ENCODE results near the gene PBX4. TPM values are rescaled to one million over a fixed set of nuclear protein-coding genes. Genes with fewer than 3 reads are reported as not detected.

The PBX4 gene
- total and polyA plus RNA-seq, 10 of the 15 experiments (the other 5 are each of a cell fraction or from before 2014, with no cell fraction given): 0.18 to 17.3 (median 4.2) TPM

DNA sequence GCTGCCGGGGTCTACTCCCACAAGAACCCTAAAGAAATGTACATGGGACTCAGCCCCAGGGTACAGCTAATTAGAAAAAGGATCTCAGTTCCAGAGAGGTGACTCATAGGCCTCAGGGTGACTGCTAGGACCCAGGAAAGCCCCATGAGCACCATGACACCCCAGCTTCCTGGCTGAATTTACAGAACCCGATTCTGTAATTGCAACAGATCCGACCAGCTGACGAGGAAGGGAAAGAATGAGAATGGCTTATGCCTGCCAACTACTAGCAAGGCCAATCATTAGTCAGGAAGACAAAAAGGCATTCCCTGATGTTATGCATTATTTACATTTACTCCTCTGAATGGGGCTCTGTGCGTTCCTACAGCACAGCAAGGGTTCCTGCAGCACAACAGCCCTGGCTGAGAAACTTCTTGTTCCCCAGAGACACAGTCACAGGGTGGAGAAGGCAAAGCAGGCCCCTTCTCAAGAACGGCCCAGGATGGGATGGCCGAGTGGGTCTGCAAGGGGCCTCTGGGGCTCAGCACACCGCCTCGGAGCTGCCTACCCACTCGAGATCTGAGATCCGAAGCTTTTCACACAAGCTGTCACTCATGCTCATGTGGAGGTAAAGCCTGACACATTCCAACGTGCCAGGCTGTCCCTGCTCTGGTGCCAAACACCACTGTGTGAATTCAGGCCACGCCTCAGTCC, 27.2 kb downstream of the PBX4 start:
- peak overlapping the region; percentile 66 for H3K9ac ChIP-seq (ENCODE audit: control insufficient read depth, insufficient read depth, low read length)
- H3K4me3 ChIP-seq: no peak overlapping the region
- H3K4me1 ChIP-seq (ENCODE audit: control insufficient read depth, insufficient read depth, low read length): peaks cover 22% of the 10 kb centered on the region
- ChIA-PET RAD21 (ENCODE audit: unreplicated experiment) (interaction anchor here (0.6 to 2.1 kb wide), 9 partner anchors 11 to 93 kb away, joined by 3 to 14 read pairs (median 3); no protein-coding TSS in a partner anchor), CTCF (interaction anchor here (0.7 to 4.0 kb wide), 6 partner anchors 11 to 192 kb away, joined by 3 to 13 read pairs (median 3); partner anchors contain the start of gene GMIP), SMC1A (ENCODE audit: uncharacterized antibody, unreplicated experiment) (interaction anchor here (0.6 to 2.3 kb wide), 15 partner anchors 11 to 226 kb away, joined by 3 to 8 read pairs (median 4); no protein-coding TSS in a partner anchor), POLR2A (interaction anchor here (0.6 to 3.1 kb wide), 9 partner anchors 11 to 71 kb away, joined by 3 to 23 read pairs (median 5); partner anchors contain the start of gene GMIP)
- WGBS (ENCODE audit: insufficient coverage, insufficient replicate concordance, low lambda C conversion rate, missing lambda C conversion rate): 3% methylated on average over 13 of the region's 13 CpGs
- H4K20me1 ChIP-seq (ENCODE audit: control insufficient read depth, insufficient read depth): no peaks in the 10 kb centered on the region
- FAIRE-seq (peak; percentile 81), ATAC-seq (peak; percentile 94), DNase-seq (ENCODE audit: low read depth, low spot score) (peak; percentile 84)
- BruUV-seq (replicated peaks): TSS peak; percentile 93
- H3K27me3 ChIP-seq (replicated peaks in 1 of 2; ENCODE audit: control insufficient read depth in 2 of 2, insufficient read depth in 2 of 2, low read length in 1 of 2): no peaks in the 10 kb centered on the region
- H3K79me2 ChIP-seq (ENCODE audit: control insufficient read depth, insufficient read depth, low read length): no peaks in the 10 kb centered on the region; the same call in 1 of the 2 replicates
- peaks cover 0 to 8% of the 10 kb centered on the region in 2 experiments; a peak in 2 of 4 replicates for H3K36me3 ChIP-seq (ENCODE audit: control insufficient read depth in 2 of 2, insufficient read depth in 2 of 2, low read length in 1 of 2)
- intact Hi-C loops (cut with micrococcal nuclease; ENCODE audit: unreplicated experiment) (no loop called here), in situ Hi-C loops (cut with MboI) (no loop called here)
- H3K9me3 ChIP-seq (replicated peaks; ENCODE audit: control insufficient read depth, insufficient read depth, low read length): no peaks in the 10 kb centered on the region
- peak overlapping the region; percentile 86 for H3K27ac ChIP-seq (ENCODE audit: control insufficient read depth, insufficient read depth)
- peak overlapping the region; percentile 50 for H3K4me2 ChIP-seq (ENCODE audit: control insufficient read depth, insufficient read depth)
- H2AFZ ChIP-seq (ENCODE audit: control insufficient read depth, low read depth, low read length): peak overlapping the region; percentile 86
- TF ChIP-seq, protein P1, sequence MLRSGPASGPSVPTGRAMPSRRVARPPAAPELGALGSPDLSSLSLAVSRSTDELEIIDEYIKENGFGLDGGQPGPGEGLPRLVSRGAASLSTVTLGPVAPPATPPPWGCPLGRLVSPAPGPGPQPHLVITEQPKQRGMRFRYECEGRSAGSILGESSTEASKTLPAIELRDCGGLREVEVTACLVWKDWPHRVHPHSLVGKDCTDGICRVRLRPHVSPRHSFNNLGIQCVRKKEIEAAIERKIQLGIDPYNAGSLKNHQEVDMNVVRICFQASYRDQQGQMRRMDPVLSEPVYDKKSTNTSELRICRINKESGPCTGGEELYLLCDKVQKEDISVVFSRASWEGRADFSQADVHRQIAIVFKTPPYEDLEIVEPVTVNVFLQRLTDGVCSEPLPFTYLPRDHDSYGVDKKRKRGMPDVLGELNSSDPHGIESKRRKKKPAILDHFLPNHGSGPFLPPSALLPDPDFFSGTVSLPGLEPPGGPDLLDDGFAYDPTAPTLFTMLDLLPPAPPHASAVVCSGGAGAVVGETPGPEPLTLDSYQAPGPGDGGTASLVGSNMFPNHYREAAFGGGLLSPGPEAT (IDR thresholded peaks at IDR 0.05; ENCODE audit: low read depth): peak; percentile 94
- TF ChIP-seq SREBF1 (IDR thresholded peaks at IDR 0.05; ENCODE audit: low read length): no peak
- TF ChIP-seq RELA (IDR thresholded peaks at IDR 0.05; ENCODE audit: borderline replicate concordance, partially characterized antibody): peak; percentile 36
- TF ChIP-seq, protein P2, sequence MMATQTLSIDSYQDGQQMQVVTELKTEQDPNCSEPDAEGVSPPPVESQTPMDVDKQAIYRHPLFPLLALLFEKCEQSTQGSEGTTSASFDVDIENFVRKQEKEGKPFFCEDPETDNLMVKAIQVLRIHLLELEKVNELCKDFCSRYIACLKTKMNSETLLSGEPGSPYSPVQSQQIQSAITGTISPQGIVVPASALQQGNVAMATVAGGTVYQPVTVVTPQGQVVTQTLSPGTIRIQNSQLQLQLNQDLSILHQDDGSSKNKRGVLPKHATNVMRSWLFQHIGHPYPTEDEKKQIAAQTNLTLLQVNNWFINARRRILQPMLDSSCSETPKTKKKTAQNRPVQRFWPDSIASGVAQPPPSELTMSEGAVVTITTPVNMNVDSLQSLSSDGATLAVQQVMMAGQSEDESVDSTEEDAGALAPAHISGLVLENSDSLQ (IDR thresholded peaks at IDR 0.05): peak; percentile 91
- TF ChIP-seq STAT3 (IDR thresholded peaks at IDR 0.05; ENCODE audit: low read depth, low read length): no peak
- no peak for TF ChIP-seq EP300 (IDR thresholded peaks at IDR 0.05; ENCODE audit: borderline replicate concordance in 1 of 2, control insufficient read depth in 1 of 2, low read depth in 2 of 2, low read length in 2 of 2)
- TF ChIP-seq MEF2B (IDR thresholded peaks at IDR 0.05; ENCODE audit: partially characterized antibody, poor library complexity, severe bottlenecking): peak; percentile 92
- no peak for TF ChIP-seq MYB (IDR thresholded peaks at IDR 0.05; ENCODE audit: borderline replicate concordance, low read depth, low read length)
- TF ChIP-seq, protein P3, sequence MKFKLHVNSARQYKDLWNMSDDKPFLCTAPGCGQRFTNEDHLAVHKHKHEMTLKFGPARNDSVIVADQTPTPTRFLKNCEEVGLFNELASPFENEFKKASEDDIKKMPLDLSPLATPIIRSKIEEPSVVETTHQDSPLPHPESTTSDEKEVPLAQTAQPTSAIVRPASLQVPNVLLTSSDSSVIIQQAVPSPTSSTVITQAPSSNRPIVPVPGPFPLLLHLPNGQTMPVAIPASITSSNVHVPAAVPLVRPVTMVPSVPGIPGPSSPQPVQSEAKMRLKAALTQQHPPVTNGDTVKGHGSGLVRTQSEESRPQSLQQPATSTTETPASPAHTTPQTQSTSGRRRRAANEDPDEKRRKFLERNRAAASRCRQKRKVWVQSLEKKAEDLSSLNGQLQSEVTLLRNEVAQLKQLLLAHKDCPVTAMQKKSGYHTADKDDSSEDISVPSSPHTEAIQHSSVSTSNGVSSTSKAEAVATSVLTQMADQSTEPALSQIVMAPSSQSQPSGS (IDR thresholded peaks at IDR 0.05; ENCODE audit: low read length): 0 out of 2 replicates have a peak, but pooled peaks have one; percentile 36
- TF ChIP-seq, protein P4, sequence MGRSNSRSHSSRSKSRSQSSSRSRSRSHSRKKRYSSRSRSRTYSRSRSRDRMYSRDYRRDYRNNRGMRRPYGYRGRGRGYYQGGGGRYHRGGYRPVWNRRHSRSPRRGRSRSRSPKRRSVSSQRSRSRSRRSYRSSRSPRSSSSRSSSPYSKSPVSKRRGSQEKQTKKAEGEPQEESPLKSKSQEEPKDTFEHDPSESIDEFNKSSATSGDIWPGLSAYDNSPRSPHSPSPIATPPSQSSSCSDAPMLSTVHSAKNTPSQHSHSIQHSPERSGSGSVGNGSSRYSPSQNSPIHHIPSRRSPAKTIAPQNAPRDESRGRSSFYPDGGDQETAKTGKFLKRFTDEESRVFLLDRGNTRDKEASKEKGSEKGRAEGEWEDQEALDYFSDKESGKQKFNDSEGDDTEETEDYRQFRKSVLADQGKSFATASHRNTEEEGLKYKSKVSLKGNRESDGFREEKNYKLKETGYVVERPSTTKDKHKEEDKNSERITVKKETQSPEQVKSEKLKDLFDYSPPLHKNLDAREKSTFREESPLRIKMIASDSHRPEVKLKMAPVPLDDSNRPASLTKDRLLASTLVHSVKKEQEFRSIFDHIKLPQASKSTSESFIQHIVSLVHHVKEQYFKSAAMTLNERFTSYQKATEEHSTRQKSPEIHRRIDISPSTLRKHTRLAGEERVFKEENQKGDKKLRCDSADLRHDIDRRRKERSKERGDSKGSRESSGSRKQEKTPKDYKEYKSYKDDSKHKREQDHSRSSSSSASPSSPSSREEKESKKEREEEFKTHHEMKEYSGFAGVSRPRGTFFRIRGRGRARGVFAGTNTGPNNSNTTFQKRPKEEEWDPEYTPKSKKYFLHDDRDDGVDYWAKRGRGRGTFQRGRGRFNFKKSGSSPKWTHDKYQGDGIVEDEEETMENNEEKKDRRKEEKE (IDR thresholded peaks at IDR 0.05): no peak
- TF ChIP-seq DPF2 (IDR thresholded peaks at IDR 0.05): peak; percentile 57; the same call in 1 of the 2 replicates
- peak; percentile 48 for TF ChIP-seq CREM (IDR thresholded peaks at IDR 0.05; ENCODE audit: low read depth)
- peak; percentile 60; the same call in 1 of the 2 replicates for TF ChIP-seq BCL11A (IDR thresholded peaks at IDR 0.05; ENCODE audit: low read depth, low read length)
- TF ChIP-seq, protein P5, sequence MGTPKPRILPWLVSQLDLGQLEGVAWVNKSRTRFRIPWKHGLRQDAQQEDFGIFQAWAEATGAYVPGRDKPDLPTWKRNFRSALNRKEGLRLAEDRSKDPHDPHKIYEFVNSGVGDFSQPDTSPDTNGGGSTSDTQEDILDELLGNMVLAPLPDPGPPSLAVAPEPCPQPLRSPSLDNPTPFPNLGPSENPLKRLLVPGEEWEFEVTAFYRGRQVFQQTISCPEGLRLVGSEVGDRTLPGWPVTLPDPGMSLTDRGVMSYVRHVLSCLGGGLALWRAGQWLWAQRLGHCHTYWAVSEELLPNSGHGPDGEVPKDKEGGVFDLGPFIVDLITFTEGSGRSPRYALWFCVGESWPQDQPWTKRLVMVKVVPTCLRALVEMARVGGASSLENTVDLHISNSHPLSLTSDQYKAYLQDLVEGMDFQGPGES (IDR thresholded peaks at IDR 0.05): no peak
